Hippocampal formation (tissue), 2 donors: Measurements from ENCODE around the gene ZNF428.
"Not testable (repeated sequence)": the region's sequence is repeated elsewhere in the genome, so short reads cannot be mapped to it uniquely, and the experiment has no call there.

ENCODE experiments used
- DNase-seq, 2 donors: peaks; one replicate each; lab custom pipeline; 2025; lab: John Stamatoyannopoulos, UW

Gene ZNF428

GRCh38 chr19:43619262-43620060, at the start of gene ZNF428:
ZNF428 (minus strand) TSS chr19:43619629; CDS start chr19:43614304, 5,325 bp downstream.
- DNase-seq: peak; percentile 86 to 90

DNA sequence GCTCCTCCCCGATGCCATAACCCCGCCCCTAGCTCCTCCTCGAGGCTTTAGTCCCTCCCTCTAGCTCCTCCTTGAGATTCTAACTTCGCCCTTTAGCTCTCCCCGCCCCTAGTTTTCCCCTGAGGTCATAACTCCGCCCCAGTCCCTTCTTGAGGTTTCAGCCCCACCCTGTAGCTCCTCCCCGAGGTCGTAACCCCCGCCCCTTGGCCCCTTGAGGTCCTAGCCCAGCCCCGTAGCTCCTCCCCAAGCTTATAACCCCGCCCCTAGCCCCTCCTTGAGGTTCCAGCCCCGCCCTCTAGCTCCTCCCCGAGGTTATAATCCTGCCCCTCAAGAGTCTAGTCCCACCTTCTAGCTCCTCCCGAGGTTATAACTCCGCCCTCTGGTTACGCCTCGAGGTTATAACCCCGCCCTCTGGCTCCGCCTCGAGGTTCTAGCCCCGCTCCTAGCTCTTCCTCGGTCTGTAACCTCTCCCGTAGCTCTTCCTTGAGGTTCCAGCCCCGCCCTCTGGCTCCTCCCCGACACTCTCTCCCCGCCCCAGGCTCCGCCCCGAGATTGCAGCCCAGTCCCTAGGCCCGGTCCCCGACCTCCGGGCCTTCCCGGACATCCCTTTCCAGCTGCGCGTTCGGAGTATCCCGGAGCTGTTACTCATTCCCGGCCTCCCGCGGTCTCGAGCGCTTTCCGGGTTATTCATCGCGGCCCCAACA, 49.1 kb upstream of the ZNF428 start:
- DNase-seq: peak; percentile 99 to 100

DNA sequence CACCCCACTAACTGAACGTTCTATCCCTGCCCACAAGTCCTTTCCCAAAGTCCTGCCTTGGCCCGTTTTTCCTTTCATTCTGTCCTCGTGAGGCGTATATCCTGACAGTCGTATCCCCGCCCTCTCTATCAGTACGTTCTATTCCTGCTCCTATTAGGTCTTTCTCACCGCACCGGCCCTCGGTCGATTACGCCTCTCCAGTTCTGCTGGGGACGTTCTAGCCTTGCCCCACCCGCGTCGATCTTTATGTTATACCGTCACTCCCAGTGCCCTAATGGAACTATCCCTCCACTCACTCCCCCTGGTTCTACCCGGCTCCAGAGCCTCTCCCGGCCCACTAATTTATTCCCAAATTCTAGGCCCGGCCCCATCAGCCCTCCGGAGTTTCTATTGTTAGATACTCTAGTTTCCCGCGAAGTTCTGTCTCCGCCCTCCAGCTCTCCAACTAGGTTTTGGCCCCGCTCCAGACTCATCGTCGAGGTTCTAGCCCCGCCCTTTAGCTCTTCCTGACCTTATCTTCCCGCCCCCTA, 48.5 kb upstream of the ZNF428 start:
- no peak for DNase-seq

DNA sequence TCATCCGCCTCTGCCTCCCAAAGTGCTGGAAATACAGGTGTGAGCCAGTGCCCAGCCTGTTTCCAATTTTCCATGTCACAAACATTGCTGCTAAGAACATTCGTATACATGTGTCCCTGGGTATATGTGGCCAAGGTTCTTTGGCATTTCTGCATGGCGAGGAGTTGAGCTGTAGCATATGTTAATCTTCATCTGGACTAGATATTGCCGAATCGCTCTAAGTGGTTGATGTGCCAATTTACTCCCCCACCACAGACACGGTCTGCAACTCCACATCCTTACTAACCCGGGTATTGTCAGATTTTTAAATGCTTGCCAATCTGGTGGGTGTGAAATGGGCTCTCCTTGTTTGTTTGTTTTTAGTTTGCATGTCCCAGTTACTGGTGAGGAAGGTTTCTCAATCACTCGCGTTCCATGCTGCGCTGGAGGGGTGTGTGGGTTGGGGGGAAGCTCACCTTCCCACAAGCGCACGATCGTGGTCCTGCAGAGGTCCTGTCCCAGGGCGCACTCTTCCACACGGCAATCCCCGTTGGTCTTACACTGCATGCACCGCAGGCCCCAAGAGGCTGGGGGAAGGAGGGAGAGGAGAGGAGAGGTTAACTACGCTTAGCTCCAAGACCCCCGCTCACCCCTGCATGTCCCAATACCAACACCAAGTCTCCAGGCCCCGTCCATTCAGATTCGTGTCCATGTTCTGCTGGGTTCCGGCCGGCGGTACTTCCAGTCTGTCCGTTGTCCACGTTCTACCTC, 47.9 kb upstream of the ZNF428 start:
- DNase-seq: no peak

DNA sequence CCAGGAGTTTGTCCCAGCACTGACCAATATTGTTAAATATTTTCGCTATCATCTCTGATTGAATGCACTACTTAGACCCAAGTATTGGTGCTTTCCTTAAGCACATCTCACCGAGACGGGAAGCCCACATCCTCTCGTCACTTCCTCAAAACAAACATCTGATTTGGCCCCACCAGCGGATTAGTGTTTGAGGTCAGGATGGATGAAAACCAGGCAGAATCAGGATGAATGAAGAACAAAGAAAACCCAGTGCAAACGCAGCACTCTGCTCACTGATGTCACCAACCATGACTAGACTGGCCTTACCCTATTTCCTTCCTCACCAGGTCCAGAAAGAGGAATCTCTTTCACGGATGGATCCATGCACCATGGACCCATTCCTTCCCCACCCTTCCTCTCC, 44.6 kb upstream of the ZNF428 start:
- DNase-seq: no peak

GRCh38 chr19:43662487-43662886, 43.1 kb upstream of the ZNF428 start:
- DNase-seq: no peak

DNA sequence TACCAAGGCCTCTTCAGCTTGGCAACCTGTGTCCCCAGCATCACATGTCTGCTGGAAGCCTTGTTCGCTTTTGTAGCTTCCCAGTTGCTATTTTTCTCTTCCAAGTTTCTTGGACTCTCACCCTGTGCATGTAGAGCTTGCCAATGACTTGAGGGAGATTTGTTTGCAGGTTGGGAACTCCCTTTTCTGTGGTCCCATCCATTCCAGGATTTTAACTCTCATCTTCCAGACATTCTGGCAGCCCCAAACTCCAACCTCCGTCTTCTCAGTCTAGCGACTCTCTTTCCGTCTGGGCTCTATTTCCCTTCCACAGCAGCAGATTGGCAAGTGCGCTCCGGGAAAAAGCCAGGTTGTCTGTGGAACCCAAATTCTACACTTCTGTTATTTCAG, 41.5 kb upstream of the ZNF428 start:
- no peak for DNase-seq

DNA sequence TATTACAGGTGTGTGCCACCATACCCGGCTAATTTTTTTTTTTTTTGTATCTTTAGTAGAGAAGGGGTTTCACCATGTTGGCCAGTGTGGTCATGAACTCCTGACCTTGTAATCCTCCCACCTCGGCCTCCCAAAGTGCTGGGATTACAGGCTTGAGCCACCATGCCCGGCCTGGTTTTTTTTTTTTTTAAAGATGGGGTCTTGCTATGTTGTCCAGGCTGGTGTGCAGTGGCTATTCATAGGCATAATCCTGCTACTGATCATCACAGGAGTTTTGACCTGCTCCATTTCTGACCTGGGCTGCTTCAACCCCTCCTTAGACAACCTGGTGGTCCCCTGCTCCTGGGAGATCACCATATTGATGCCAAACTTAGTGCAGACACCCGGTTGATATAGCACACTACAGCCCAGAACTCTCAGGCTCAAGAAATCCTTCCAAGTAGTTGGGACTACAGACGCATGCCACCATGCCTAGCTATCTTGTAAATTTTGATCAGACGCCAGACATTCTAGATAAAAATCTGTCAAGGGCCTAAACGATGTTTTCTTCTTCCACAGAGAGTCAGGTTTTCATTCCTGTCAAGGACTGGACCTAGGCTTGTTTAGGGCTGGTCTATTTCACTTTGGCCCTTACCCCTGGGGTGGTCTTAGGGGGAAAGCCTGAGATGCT, 41.0 kb upstream of the ZNF428 start:
- no peak for DNase-seq

DNA sequence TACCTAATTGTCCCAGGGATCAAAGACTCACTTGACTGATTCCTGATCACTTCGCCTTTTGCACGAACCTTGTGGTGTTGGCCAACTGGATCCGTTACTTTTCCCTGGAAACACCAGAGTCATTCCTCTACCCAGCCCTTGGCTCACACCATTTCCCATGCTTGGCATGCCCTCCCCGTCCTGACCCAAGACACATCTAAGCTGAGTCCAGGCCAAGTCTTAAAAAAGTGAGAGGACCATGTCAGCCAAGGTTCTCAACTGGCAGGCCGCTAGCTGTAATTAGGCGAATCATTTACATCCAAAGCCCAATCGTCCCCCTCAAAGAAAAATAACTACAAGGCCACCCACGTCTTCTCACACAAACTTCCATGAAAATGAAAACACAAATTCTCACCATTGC, 39.1 kb upstream of the ZNF428 start:
- no peak for DNase-seq

DNA sequence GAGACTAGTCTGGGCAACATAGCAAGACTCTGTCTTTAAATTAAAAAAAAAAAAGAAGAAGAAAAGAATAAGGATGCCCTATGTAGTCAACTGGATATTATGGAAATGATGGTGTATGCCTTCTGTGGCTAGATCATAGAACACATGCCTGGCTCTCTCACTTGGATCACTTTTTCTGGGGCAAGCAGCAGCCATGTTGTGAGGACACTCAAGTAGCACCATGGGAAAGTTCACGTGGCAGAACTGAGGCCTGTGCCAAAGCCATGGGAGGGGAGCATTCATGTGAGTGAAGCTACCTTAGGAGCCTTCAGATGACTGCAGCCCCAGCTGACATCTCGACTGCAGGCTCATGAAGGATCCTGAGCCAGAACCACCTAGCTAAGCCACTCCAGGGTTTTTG, 38.6 kb upstream of the ZNF428 start:
- no peak for DNase-seq

- DNase-seq: no peak
These were observed 37.0 kb upstream of the ZNF428 start for GRCh38 chr19:43656436-43656835.

GRCh38 chr19:43652546-43652874, 33.1 kb upstream of the ZNF428 start:
- DNase-seq: no peak

DNA sequence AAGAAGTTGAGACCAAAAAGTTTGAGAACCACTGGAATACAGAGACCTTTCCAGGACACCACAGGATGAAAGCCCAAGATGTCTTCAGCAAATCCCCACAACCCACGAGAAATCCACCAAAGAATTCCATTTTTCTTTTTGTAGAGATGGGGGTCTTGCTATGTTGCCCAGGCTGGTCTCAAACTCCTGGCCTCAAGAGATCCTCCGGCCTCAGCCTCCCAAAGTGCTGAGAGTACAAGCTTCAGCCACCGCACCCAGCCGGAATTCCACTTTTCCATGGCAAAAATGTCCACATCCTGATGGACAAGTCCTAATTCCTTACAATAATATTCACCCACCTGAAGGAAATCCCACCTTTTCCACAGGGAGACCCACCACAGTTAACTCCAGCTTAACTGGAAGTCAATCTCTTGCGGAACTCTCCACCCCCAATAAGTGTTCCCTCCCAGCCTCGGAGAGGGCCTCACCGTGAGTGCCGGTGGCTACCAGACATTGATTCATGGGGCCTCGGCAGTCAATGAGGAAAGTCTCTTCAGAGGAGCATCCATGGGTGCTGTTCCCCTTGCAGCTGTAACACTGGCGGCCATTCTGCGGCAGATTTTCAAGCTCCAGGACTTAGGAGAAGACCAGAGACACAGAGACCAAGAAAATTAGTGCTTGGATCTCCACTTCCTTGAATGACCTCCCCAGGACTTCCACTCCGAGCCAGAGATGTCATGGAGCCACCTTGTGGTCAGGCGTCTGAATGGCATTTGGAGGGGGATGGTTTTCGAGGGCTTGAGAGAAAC, 32.5 kb upstream of the ZNF428 start:
- peak; percentile 60 to 73 for DNase-seq

DNA sequence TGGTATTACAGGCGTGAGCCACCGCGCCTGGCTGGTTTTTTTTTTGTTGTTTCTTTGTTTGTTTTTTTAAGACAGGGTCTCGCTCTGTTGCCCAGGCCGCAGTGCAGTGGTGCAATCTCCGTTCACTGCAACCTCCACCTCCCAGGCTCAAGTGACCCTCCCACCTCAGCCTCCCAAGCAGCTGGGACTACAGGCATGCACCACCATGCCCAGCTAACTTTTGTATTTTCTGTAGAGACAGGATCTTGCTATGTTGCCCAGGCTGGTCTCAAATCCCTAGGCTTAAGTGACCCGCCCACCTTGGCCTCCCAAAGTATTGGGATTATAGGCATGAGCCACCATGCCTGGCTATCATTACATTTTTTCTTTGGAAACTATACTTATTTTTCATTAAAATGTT, 30.8 kb upstream of the ZNF428 start:
- DNase-seq: not testable (repeated sequence)

DNA sequence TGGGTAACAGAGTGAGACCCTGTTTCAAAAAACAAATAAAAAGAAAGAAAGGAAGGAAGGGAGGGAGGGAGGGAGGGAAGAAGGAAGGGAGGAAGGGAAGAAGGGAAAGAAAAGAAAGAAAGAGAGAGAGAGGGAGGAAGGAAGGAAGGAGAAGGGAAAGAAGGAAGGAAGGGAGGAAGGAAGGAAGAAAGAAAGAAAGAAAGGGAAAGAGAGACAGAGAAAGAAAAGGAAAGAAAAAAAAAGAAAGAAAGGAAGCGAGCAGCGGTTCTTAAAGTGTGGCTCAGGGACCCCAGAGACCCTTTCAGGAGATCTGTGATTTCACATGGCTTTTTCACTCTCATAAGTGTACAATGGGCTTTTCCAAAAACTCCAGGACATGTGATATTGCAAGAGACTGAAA, 30.1 kb upstream of the ZNF428 start:
- DNase-seq: no peak

DNA sequence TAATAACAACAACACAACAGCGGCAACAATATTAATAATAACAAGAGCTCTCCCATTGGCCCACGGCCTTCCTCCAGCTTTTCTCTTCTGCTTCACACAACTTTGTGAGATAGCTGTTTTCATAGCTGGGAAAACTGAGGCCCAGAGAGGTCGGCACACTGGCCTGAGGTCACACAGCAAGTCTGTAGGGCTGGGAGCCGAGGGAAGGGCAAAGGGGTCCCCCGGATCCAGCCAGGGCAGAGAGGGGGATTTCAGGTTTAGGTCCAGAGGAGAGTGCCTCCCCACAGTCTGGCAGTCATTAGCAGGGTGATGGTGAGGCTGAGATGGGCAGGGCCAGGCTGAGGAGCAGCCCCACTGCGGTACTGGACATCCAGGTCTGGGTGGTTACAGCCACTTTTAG, 29.2 kb upstream of the ZNF428 start:
- DNase-seq: no peak

- DNase-seq: no peak
These were observed 24.8 kb upstream of the ZNF428 start for GRCh38 chr19:43644181-43644580.

DNA sequence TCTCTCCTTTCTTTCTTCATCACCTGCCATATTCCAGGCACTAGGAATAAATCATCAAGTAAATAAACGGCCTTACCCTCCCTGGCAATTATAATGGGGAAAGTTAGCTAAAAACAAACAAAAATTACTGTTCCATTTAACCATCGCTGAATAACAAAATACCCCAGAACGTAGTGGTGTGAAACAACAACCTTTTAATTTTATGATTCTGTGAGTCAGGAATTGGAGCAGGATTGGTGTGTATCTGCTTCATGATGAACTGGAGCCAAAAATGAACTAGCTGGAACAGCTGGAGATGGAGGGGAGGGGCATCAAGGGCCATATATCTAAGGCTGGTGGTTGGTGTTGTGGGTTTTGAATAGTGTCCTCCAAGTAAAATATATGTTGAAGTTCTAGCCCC, 23.9 kb upstream of the ZNF428 start:
- DNase-seq: no peak

GRCh38 chr19:43642531-43642930, 23.1 kb upstream of the ZNF428 start:
- DNase-seq: no peak

GRCh38 chr19:43641333-43641732, 21.9 kb upstream of the ZNF428 start:
- DNase-seq: no peak

- DNase-seq: no peak
These were observed 21.0 kb upstream of the ZNF428 start for GRCh38 chr19:43640424-43640757.
